GM19043 (cell line): ENCODE data around the gene ZNF579.
A peak's percentile ranks its signal among the peaks of the same experiment; 100 is the strongest.

Source experiments
- ATAC-seq: cut with Tn5 transposase; IDR thresholded peaks from one replicate; pipeline ENCODE4 v1.9.1; 2021; ENCODE audit warnings: low read depth; ENCODE audit not compliant: unreplicated experiment

Gene ZNF579, protein sequence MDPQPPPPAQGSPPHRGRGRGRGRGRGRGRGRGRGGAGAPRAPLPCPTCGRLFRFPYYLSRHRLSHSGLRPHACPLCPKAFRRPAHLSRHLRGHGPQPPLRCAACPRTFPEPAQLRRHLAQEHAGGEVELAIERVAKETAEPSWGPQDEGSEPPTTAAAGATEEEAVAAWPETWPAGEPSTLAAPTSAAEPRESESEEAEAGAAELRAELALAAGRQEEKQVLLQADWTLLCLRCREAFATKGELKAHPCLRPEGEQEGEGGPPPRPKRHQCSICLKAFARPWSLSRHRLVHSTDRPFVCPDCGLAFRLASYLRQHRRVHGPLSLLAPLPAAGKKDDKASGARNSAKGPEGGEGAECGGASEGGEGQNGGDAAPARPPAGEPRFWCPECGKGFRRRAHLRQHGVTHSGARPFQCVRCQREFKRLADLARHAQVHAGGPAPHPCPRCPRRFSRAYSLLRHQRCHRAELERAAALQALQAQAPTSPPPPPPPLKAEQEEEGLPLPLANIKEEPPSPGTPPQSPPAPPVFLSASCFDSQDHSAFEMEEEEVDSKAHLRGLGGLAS

DNA sequence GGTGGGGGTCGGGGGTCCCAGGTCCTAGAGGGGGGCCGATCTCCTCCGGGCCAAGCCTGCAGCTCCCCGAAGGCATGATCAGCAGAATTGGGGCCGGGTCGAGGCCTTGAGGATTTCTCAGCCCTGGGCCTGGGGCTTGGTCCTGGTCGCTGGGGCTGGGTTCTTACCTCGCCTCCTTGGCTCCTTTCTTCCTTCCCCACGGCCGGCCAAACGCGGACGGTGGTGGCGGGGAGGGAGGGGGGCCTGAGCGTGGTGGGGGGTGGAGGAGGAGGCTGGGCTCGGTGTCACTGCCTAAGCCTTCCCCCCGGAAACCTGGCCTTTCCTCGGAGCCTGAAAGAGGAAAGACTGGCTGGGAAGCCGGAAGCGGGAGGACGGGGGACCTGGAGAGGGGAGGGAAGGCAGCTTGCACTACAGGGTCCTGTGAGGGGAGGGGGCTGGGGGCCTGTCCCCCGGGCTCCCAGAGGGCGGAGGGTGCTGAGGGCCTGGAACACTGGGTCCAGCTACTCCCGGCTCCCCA lies at the start of gene ZNF579:
Gene ZNF579, minus strand, starts transcription at position 221 of the 517 bp plus-strand sequence. CDS start 1,209 bp downstream, outside the sequence.
- ATAC-seq, result no peak

DNA sequence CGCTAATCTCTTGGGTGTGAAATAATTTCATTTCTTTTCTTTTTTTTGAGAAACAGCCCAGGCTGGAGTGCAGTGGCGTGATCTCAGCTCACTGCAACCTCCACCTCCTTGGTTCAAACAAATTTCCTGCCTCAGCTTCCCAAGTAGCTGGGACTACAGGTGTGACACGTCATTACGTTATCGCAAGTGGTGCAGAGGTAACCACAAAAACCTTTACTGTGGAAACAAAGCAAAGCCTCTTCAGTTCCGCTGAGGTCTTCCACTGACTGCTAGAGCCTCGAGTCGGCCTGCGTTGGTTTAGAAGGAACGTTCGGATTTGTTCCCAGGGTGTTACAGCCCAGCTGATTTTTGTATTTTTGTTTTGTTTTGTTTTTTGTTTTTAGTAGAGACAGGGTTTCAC lies 45.7 kb upstream of the ZNF579 start:
- no peak for ATAC-seq

DNA sequence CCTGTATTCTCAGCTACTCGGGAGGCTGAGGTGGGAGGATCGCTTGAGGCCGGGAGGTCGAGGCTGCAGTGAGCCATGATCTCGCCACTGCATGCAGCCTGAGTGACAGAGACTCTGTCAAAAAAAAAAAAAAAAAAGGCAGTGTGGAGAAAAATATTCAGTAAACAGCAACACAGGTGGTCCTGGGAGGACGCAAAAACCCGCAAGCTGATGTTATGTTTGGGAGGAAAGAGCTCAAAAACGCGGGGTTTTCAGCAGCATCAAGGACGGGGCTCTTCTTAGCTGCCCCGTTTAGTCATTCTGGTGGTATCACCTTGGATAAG lies 44.3 kb upstream of the ZNF579 start:
- ATAC-seq, result no peak

DNA sequence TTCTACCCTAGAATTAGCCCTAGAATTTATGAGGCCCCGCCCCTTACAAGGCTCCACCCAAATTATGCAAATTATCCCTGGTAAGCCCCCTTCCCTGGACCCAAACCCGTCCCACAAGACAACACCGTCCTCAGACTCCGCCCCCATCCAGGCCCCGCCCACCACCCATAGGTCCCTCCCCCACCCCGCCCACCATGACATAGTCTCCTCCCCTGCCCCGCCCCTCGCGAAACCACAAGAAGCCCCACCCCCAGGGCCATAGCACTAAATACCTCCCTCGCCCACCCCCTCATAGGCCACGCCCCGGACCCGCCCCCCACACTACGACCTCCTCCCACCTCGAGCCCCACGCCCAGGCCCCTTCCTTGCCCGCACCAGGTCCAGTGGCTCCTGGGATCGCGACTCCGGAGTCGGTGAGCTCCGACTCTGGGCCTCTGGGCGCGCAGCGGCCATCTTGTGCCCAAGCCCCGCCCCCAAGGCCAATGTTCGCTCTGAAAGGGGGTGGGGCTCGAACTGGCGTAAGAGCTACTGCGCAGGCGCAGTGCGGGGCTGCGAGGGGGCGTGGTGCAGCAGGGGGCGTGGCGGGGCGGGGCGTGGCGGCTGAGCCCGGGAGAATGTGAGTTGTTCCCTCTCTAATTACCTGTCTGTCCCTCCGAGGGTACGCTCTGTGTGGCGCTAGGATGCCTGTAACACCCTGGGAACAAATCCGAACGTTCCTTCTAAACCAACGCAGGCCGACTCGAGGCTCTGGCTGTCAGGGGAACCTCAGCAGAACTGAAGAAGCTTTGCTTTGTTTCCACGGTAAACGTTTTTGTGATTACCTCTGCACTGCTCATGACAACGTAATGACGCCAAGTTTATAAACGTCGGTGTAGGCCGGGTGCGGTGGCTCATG lies 43.7 kb upstream of the ZNF579 start, which contains the start of gene ZNF784:
Gene ZNF784, minus strand, starts transcription at position 458 of the 895 bp plus-strand sequence. Its CDS starts 5 bp downstream, at position 453.
- ATAC-seq, result peak; percentile 41

DNA sequence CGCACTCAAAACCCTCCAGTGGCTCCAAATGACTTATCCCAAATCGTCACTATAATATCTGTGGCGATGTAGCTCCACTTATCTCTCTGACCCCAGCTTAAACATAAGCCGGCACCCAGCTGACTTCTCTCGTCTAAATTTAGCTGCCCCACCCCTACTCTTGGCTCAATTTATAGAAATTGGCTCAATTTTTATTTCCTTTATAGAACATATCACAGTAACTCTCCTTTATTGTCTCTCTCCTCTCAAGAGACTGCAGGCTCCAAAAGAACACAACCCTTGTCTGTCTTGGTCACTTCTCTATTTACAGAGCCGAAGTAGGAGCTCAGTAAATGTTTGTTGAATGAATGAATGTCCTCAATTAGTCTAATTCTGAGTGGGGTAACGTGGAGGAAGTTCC lies 42.9 kb upstream of the ZNF579 start:
- ATAC-seq, result no peak

DNA sequence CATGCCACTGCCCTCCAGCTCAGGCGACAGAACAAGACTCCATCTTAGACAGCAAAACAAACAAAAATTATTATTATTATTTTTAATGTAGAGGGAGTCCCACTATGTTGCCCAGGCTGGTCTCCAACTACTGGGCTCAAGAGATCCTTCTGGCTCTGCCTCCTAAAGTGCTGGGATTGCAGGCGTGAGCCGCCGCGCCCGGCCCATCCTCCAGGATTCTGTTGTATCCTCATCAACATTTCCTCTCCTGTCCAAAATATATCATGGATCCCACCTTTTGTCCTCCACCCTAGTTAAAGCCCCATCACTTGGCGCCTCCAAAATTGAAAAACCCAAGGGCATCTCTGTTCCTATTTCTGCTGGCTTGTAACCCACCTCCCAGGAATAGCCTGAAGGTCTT lies 42.5 kb upstream of the ZNF579 start:
- ATAC-seq, result no peak

DNA sequence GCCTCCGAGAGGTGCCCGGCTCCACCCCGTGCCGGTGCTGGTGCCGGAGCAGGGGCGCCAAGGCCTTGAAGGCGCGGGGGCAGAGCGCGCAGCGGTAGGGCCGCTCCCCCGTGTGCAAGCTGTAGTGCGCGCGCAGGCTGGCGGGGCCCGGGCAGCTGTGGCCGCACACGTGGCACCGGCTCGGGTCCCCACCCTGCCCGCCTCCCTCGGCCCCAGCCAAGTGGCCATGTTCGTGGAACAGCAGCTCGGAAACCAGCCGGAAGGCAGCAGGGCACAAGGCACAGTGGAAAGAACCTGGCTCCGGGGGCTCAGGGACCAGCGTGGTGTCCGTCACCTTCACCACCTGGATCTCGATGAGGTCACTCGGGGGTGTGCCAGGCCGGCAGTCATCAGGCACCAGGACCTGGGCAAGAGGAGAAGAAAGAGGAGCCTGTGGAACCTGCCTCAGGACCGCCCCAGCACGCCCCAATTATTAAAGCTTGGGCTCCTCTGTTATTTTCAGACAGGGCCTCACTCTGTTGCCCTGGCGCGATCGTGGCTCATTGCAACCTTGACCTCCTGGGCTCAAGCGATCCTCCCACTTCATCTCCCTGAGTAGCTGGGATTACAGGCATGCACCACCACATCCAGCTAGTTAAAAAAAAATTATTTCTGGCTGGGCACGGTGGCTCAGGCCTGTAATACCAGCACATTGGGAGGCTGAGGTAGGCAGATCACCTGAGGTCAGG lies 41.8 kb upstream of the ZNF579 start:
- ATAC-seq, result no peak

DNA sequence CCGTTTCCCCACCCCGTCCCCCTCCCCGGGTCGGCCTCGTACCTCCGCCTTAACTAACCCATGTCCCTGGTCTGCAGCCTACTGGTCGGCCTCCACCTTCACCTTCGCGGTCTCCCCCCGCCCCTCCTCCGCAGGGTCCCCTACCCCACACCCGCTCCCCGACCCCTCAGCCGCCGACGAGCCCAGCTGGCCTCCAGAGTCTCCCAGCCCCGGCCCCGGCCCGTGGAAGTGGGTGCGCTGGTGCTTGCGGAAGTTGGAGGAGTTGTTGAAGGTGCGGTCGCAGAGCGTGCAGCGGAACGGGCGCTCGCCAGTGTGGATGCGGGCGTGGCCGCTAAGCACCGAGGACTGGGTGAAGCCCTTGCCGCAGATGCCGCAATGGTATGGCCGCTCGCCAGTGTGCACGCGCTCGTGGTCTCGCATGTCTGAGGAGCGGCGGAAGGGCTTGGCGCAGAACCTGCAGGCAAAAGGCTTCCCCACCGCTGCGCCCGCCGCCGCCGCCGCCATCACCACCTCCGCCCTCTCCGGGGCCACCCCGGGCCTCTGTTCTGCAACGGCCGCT lies 41.1 kb upstream of the ZNF579 start:
- ATAC-seq, result no peak

DNA sequence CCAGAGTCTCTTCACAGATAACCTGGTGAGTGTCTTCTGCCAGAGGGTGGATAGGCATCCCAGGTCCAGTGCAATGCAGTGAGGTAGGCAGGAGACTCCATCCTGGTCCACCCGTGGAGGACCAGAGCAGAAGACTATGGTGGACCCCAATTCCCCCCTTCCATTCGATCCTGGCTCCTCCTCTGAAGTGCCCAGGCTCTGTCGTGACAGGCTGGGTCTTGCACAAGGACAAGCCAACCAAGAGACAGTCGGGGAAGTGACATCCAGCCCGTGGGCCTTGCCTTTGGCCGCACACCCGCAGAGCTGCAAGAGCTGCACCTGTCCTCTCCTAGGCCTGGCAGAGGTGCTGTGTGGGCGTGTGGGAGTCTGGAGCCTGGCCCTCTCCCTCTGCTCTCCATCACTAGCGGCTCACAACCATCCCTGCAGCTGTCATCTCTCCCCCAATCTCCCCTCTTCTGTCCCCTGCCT lies 40.6 kb upstream of the ZNF579 start:
- ATAC-seq, result no peak

DNA sequence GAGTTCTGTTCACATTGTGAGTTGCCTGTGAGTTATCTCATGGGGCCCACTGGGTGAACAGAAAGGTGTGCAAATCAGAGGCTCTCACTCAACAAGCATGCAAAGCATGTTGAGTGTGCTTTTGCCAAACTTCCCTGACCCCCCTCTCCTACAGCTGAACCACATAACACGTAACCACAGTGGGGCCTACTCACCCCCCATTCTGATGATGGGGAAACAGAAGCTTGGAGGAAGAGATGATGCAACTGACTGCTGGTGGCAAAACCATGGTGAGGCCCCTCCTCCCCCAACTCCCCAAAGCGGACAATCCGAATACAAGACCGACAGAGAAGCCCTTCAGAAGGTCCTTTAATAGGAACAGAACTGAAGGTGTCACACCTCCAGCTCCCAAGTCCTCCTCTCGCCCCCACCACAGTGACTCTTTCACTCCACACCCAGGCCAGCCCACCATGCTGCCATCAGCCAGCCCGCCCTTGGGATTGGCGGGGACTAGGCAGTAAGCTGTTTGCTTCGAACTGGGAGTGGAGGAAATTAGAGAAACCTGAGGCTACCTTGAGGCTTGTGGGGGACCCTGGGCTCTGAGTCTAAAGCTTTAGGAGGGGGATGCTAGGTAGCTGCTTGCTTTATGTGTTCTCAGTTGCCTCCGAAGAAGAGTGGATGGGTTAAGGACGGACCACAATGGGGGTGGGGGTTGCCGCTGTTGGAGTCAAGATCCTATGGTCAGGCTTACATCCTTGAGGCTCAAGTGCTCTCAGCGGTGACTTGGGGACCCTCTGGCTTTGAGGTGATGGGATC lies 40.0 kb upstream of the ZNF579 start:
- ATAC-seq, result no peak

DNA sequence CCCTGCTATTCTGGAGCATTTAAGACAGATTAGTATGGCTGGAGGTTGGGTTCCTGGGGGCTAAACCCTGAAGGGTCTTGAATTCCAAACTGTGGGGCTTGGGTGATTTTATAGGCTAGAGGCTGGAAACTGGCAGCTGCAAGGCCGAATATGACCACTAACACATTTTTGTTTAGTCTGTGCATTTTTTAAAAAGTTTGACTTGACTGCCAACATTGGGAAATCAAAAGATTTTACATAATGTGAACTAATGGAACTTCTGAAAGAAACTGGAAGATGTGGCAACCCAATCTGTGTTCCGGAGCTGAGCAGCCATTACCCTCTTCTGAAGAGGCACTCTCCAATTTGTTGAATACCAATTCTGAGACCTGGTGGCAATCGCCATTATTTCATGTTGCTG lies 38.6 kb upstream of the ZNF579 start:
- ATAC-seq, result no peak

DNA sequence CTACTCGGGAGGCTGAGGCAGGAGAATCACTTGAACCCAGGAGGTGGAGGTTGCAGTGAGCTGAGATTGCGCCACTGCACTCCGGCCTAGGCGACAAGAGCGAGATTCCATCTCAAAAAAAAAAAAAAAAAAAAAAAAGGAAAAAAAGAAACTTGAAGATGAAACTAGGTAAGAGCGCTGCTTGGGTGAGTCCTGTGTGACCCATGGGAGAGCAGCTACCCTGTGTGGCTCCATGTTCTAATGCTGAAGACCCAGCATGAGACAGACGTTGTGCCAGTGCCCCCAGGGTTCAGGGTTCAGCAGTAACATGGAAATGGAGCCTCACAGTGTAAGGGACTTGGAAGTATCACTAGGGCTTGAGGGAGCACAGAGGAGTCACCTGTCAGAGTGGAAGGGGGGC lies 37.8 kb upstream of the ZNF579 start:
- ATAC-seq, result no peak

DNA sequence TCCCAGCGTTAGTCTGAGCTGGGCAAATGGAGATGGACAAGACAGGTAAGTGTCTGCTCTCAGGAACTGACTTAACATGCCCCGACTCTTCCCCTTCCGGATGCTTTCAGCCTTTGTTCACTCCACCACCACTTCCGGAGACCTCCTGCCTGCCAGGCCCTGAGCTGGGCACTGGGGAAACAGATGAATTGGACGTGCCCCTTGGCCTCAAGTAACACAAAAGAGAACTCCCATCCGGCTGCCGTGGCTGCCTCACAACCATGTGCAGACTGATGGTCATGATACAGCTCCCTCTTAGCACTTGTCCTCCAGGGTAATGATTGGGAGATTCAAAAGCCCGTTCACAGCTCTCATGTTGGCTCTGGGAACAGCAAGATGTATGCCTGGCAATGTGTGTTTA lies 36.8 kb upstream of the ZNF579 start:
- no peak for ATAC-seq

DNA sequence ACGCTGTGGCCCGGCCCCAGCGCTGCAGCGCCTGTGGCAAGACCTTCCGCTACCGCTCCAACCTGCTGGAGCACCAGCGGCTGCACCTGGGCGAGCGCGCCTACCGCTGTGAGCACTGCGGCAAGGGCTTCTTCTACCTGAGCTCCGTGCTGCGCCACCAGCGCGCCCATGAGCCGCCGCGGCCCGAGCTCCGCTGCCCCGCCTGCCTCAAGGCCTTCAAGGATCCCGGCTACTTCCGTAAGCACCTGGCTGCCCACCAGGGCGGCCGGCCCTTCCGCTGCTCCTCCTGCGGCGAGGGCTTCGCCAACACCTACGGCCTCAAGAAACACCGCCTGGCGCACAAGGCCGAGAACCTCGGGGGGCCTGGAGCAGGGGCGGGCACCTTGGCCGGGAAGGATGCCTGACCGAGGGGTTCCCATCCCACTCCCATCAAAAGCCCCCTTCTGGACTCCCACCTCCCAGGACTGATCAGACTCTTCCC lies 35.8 kb upstream of the ZNF579 start:
- no peak for ATAC-seq

DNA sequence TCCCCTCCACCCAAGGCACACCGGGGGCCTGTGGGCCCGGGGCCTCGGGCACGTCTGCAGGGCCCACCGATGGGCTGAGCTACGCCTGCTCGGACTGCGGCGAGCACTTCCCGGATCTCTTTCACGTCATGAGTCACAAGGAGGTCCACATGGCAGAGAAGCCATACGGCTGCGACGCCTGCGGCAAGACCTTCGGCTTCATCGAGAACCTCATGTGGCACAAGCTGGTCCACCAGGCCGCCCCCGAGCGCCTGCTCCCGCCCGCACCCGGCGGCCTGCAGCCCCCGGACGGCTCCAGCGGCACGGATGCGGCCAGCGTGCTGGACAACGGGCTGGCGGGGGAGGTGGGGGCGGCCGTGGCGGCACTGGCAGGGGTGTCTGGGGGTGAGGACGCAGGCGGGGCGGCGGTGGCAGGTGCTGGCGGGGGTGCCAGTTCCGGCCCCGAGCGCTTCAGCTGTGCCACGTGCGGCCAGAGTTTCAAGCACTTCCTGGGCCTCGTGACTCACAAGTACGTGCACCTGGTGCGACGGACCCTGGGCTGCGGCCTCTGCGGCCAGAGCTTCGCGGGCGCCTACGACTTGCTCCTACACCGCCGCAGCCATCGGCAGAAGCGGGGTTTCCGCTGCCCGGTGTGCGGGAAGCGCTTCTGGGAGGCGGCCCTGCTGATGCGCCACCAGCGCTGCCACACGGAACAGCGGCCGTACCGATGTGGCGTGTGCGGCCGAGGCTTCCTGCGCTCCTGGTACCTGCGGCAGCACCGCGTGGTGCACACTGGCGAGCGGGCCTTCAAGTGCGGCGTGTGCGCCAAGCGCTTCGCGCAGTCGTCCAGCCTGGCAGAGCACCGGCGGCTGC lies 35.1 kb upstream of the ZNF579 start:
- no peak for ATAC-seq

DNA sequence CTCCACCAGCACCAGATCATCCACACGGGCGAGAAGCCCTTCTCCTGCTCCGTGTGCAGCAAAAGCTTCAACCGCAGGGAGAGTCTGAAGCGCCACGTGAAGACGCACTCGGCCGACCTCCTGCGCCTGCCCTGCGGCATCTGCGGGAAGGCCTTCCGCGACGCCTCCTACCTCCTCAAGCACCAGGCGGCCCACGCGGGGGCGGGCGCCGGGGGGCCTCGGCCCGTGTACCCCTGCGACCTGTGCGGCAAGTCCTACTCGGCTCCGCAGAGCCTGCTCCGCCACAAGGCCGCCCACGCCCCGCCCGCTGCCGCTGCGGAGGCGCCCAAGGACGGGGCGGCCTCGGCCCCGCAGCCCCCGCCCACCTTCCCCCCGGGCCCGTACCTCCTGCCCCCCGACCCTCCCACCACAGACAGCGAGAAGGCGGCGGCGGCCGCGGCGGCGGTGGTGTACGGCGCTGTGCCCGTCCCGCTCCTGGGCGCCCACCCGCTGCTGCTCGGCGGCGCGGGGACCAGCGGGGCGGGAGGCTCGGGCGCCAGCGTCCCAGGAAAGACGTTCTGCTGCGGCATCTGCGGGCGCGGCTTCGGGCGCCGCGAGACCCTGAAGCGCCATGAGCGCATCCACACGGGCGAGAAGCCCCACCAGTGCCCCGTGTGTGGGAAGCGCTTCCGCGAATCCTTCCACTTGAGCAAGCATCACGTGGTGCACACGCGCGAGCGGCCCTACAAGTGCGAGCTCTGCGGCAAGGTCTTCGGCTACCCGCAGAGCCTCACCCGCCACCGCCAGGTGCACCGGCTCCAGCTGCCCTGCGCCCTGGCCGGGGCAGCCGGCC lies 34.3 kb upstream of the ZNF579 start:
- no peak for ATAC-seq

DNA sequence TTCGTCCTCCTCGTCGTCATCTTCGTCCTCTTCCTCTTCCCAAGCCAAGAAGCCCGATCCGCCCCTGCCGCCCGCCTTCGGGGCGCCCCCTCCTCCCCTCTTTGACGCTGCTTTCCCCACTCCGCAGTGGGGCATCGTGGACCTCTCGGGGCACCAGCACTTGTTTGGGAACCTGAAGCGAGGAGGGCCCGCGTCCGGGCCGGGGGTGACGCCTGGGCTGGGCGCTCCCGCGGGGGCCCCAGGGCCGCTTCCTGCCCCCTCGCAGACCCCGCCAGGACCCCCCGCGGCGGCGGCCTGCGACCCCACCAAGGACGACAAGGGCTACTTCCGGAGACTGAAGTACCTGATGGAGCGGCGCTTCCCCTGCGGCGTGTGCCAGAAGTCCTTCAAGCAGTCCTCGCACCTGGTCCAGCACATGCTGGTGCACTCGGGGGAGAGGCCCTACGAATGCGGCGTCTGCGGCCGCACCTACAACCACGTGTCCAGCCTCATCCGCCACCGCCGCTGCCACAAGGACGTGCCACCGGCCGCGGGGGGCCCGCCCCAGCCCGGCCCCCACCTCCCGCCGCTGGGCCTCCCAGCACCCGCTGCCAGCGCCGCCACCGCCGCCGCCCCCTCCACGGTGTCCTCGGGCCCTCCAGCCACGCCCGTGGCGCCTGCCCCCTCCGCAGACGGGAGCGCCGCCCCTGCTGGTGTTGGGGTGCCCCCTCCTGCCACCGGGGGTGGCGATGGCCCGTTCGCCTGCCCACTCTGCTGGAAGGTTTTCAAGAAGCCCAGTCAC lies 33.5 kb upstream of the ZNF579 start:
- ATAC-seq, result no peak
